ENCODE data around the gene CREB5.

CREB5 gene

DNA sequence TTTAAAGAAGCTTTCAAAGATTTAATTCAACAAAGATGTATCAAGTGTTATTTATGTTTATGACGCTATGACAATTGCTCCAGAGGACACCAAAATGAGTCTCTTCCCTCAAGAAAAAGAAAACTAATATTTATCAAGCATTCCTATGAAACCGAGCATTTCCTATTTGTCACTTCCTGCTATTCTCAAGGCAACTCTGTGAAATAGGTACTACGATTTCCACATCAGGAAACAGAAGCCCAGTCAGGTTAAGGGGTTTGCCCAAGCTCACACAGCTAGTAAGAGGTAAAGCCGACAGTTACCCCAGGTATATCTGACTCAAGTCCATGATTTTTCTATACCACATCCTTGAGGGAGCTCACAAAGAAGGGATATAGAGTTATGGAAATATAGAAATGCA, 459.9 kb downstream of the CREB5 start:
- no peak for DNase-seq

DNA sequence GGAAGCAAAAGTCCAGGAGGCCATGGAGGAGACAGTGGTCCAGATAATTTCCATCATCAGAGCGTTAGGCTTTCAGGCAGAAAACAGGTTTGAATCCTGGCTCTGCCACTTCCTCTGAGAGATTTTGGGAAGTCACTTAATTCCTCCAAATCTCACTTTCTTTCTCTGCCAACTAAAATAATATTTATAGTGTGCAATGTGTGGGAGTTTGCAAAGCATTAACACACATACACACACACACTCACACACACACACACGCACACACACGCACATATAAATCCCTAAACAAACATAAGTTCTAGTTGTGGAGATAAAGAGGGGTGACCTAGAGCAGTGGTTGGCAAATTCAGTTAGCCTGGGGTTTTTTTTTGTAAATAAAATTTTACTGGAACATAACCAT, 461.0 kb downstream of the CREB5 start:
- DNase-seq = no peak

DNA sequence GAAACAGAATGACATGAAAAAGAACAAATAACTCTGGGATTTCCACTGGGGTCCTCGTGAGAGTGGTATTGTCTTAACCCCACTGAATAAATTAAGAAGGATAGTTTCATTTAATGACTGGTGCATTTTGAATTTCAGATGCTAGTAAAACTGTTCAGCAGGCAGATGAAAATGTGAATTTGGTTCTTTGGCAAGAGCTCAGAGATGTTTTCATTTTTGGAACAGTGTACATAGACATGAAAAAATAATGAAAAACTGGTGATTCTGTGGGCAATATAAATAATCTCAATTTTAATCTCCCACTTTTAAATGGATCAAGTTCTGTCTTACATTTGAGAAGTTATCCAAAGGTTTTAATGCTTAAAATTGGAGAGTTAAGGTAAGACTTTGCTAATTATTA, 461.7 kb downstream of the CREB5 start:
- DNase-seq = no peak
